ENCODE results near the gene NCOA7.

GRCh38 chr6:125764121-125764671 is 26.6 kb upstream of the NCOA7 start:
- TF ChIP-seq POLR2A (IDR thresholded peaks at IDR 0.05; ENCODE audit: low read depth, low read length) (no peak), POLR2AphosphoS5 (IDR thresholded peaks at IDR 0.05; ENCODE audit: low read depth, low read length) (no peak), TAF1 (IDR thresholded peaks at IDR 0.05; ENCODE audit: borderline replicate concordance, low read depth, low read length) (no peak)

Measured in GM12892 (cell line).